K562 (cell line): ENCODE data around the gene DIS3L2. TPM values are rescaled to one million over a fixed set of nuclear protein-coding genes. Genes with fewer than 3 reads are reported as not detected.

Experiments used
- ARID3B ChIP-seq: fragments of 250-450 bp; sonication (Bioruptor Pico); IDR thresholded peaks from 2 replicates; pipeline ENCODE4 v1.4.0; 2020; ENCODE audit warnings: borderline replicate concordance
- ATF1 ChIP-seq, 2 experiments: fragments of 450-650 bp in 1 of 2; IDR thresholded peaks; 2 replicates each; pipeline ENCODE4 v1.6.1; 2016; ENCODE audit warnings: missing compliant biosample characterization in 1 of 2, missing genetic modification characterization in 1 of 2
- ATF7 ChIP-seq: fragments of 450-650 bp; IDR thresholded peaks from 2 replicates; pipeline ENCODE4 v1.7.1; 2014; ENCODE audit warnings: mild to moderate bottlenecking, moderate library complexity
- EP400 ChIP-seq: fragments of 450-650 bp; IDR thresholded peaks from 2 replicates; pipeline ENCODE4 v1.6.1; 2017; ENCODE audit warnings: antibody characterized with exemption, mild to moderate bottlenecking, moderate library complexity
- ETV1 ChIP-seq: fragments of 450-650 bp; conservative IDR thresholded peaks from 2 replicates; pipeline ENCODE4 v1.6.1; 2016; ENCODE audit warnings: missing genetic modification characterization, control low read depth, low read depth, missing compliant biosample characterization
- HNRNPUL1 ChIP-seq: fragments of 200-400 bp; formaldehyde crosslinking; IDR thresholded peaks from 2 replicates; pipeline ENCODE4 v1.6.1; 2017; ENCODE audit warnings: low read length
- KLF13 ChIP-seq: fragments of 450-650 bp; IDR thresholded peaks from 2 replicates; pipeline ENCODE4 v1.6.1; 2016; ENCODE audit warnings: missing genetic modification characterization, low read depth, mild to moderate bottlenecking, missing compliant biosample characterization, moderate library complexity, borderline replicate concordance
- KLF16 ChIP-seq: IDR thresholded peaks from 2 replicates; pipeline ENCODE4 v1.6.1; 2016; ENCODE audit warnings: antibody characterized with exemption
- MTA2 ChIP-seq: fragments of 450-650 bp; IDR thresholded peaks from 2 replicates; pipeline ENCODE4 v1.6.1; 2016; ENCODE audit warnings: low read depth
- MTA3 ChIP-seq: fragments of 450-650 bp; formaldehyde crosslinking; IDR thresholded peaks from 2 replicates; pipeline ENCODE4 v1.6.1; 2017; ENCODE audit warnings: mild to moderate bottlenecking, borderline replicate concordance
- NCOR1 ChIP-seq: fragments of 450-650 bp; IDR thresholded peaks from 2 replicates; pipeline ENCODE4 v1.6.1; 2016; ENCODE audit warnings: mild to moderate bottlenecking, moderate library complexity
- PML ChIP-seq: IDR thresholded peaks from 2 replicates; pipeline ENCODE4 v1.6.1; 2012; ENCODE audit warnings: low read length, inconsistent platforms
- POLR2B ChIP-seq: fragments of 450-650 bp; IDR thresholded peaks from 2 replicates; pipeline ENCODE4 v1.6.1; 2018; ENCODE audit warnings: low read depth; ENCODE audit not compliant: partially characterized antibody
- RBBP5 ChIP-seq: fragments of 200-600 bp; sonication (generic); IDR thresholded peaks from 2 replicates; pipeline ENCODE4 v1.6.1; 2012; ENCODE audit warnings: borderline replicate concordance, mild to moderate bottlenecking, low read length, control low read depth, inconsistent platforms; ENCODE audit not compliant: insufficient read depth, poor library complexity, severe bottlenecking
- RFX1 ChIP-seq: fragments of 450-650 bp; IDR thresholded peaks from 2 replicates; pipeline ENCODE4 v1.6.1; 2016; ENCODE audit warnings: mild to moderate bottlenecking, moderate library complexity
- SIN3A ChIP-seq, 2 experiments: fragments of 150-350 bp in 1 of 2; IDR thresholded peaks; 2 replicates each; pipeline ENCODE4 v1.6.1; 2011 to 2016; ENCODE audit warnings: borderline replicate concordance in 2 of 2, low read depth in 2 of 2, low read length in 2 of 2, mild to moderate bottlenecking in 2 of 2, moderate library complexity in 2 of 2; ENCODE audit not compliant: control insufficient read depth in 1 of 2
- SMC3 ChIP-seq: conservative IDR thresholded peaks from 2 replicates; pipeline ENCODE4 v1.6.1; 2011; ENCODE audit warnings: low read depth, low read length, improper control_type of control experiment; ENCODE audit not compliant: insufficient read depth
- SRF ChIP-seq, 2 experiments: fragments of 250-450, 450-650 bp in 1 of 2; sonication (Bioruptor Pico) in 1 of 2; sonication (generic) in 1 of 2; formaldehyde crosslinking; IDR thresholded peaks; 2 replicates each; pipeline versions ENCODE4 v1.5.0 to v1.5.1; 2020 to 2022; ENCODE audit warnings: mild to moderate bottlenecking in 1 of 2, missing genetic modification reagents in 1 of 2
- STAT5A ChIP-seq: IDR thresholded peaks from 2 replicates; pipeline ENCODE4 v1.6.1; 2012; ENCODE audit warnings: low read length, inconsistent platforms, borderline replicate concordance
- USF1 ChIP-seq: sonication (generic); formaldehyde crosslinking; IDR thresholded peaks from 2 replicates; pipeline ENCODE4 v1.9.0; 2022; ENCODE audit warnings: mild to moderate bottlenecking, missing genetic modification reagents
- ZBTB9 ChIP-seq: fragments of 450-650 bp; formaldehyde crosslinking; IDR thresholded peaks from 2 replicates; pipeline ENCODE4 v1.4.0; 2020; ENCODE audit warnings: mild to moderate bottlenecking, moderate library complexity
- ZNF12 ChIP-seq: sonication (generic); formaldehyde crosslinking; IDR thresholded peaks from 2 replicates; pipeline ENCODE4 v1.4.0; 2020; ENCODE audit warnings: mild to moderate bottlenecking, missing genetic modification reagents
- ZNF41 ChIP-seq: fragments of 250-450 bp; sonication (Bioruptor Pico); conservative IDR thresholded peaks from 2 replicates; pipeline ENCODE4 v1.4.0; 2020; ENCODE audit warnings: mild to moderate bottlenecking
- ZNF436 ChIP-seq: fragments of 250-450, 450-650 bp; sonication (Bioruptor Pico); formaldehyde crosslinking; IDR thresholded peaks from 2 replicates; pipeline ENCODE4 v1.7.0; 2020; ENCODE audit warnings: mild to moderate bottlenecking
- ZNF717 ChIP-seq: fragments of 250-450 bp; sonication (Bioruptor Pico); IDR thresholded peaks from 2 replicates; pipeline ENCODE4 v1.5.0; 2021
- ZNF764 ChIP-seq: fragments of 250-450 bp; sonication (Bioruptor Pico); IDR thresholded peaks from 2 replicates; pipeline ENCODE4 v1.4.0; 2020; ENCODE audit warnings: low read depth, mild to moderate bottlenecking, moderate library complexity
- polyA plus RNA-seq, 8 experiments: library from polyadenylated mRNA; depleted of rRNA in 4 of 8; stranded (reverse) in 5 of 8; unstranded in 3 of 8; fragments of >200 nt; fragmentation: Nextera tagmentation in 2 of 8; fragmentation: Illumina TruSeq in 1 of 8; extraction: Ambion mirVana in 2 of 8; extraction: Trizol in 1 of 8; gene quantifications; 2 replicates each; pipeline versions ENCODE4 v1.2.1 to v1.2.3, GENCODE V29; 2011 to 2014; ENCODE audit warnings: inconsistent platforms in 1 of 8, missing spikeins in 1 of 8
- total RNA-seq, 7 experiments: library from RNA; depleted of rRNA in 6 of 7; stranded (reverse); fragments of >200 nt in 6 of 7; fragmentation: Illumina TruSeq in 2 of 7; extraction: Trizol in 2 of 7; gene quantifications; 2 replicates each; pipeline versions ENCODE4 v1.2.1 to v1.2.3, GENCODE V29; 2011 to 2021; ENCODE audit warnings: low replicate concordance in 1 of 7

The DIS3L2 gene
- total and polyA plus RNA-seq, 9 of the 15 experiments (the other 6 are each of a cell fraction or from before 2014, with no cell fraction given) = 1.5 to 19.2 (median 11.2) TPM

- TF ChIP-seq USF1 (CRISPR knock-in tag) (0 out of 2 replicates have a peak, but pooled peaks have one; percentile 8), ZNF764 (CRISPR knock-in tag) (no peak), KLF13 (tag) (no peak), POLR2B (peak; percentile 37), ZNF717 (CRISPR knock-in tag) (no peak), MTA2 (peak; percentile 29; the same call in 1 of the 2 replicates), MTA3 (peak; percentile 98), ATF7 (peak; percentile 56), RFX1 (peak; percentile 80), ZNF12 (0 out of 2 replicates have a peak, but pooled peaks have one; percentile 0), ZNF436 (CRISPR knock-in tag) (no peak), KLF16 (0 out of 2 replicates have a peak, but pooled peaks have one; percentile 59), NCOR1 (no peak), ZNF41 (CRISPR knock-in tag) (no peak), ARID3B (no peak), SRF (CRISPR knock-in tag; IDR thresholded peaks at IDR 0.05) (no peak), RBBP5 (peak; percentile 95), SIN3A (IDR thresholded peaks at IDR 0.05; ENCODE audit: borderline replicate concordance in 2 of 2, control insufficient read depth in 1 of 2, low read depth in 2 of 2, low read length in 2 of 2) (no peak; a peak in 1 of 4 replicates), SMC3 (no peak), ATF1 (CRISPR knock-in tag; IDR thresholded peaks at IDR 0.05) (0 out of 2 replicates have a peak, but pooled peaks have one; percentile 26), ATF1 (tag; IDR thresholded peaks at IDR 0.05) (peak; percentile 85), ETV1 (tag) (peak; percentile 26; the same call in 1 of the 2 replicates), ZBTB9 (CRISPR knock-in tag) (peak; percentile 34; the same call in 1 of the 2 replicates), PML (peak; percentile 19; the same call in 1 of the 2 replicates), STAT5A (no peak), HNRNPUL1 (no peak), EP400 (peak; percentile 81; the same call in 1 of the 2 replicates)
These were observed at the start of gene DIS3L2 (continued) for GRCh38 chr2:231961349-231962166.
